GM18870 (cell line): Measurements from ENCODE around the gene CLEC2L.
"Not testable (repeated sequence)": the region's sequence is repeated elsewhere in the genome, so short reads cannot be mapped to it uniquely, and the experiment has no call there.

Source experiments
- ATAC-seq: cut with Tn5 transposase; IDR thresholded peaks from one replicate; pipeline ENCODE4 v1.9.1; 2021; ENCODE audit warnings: moderate library complexity; ENCODE audit not compliant: unreplicated experiment

The CLEC2L gene

DNA sequence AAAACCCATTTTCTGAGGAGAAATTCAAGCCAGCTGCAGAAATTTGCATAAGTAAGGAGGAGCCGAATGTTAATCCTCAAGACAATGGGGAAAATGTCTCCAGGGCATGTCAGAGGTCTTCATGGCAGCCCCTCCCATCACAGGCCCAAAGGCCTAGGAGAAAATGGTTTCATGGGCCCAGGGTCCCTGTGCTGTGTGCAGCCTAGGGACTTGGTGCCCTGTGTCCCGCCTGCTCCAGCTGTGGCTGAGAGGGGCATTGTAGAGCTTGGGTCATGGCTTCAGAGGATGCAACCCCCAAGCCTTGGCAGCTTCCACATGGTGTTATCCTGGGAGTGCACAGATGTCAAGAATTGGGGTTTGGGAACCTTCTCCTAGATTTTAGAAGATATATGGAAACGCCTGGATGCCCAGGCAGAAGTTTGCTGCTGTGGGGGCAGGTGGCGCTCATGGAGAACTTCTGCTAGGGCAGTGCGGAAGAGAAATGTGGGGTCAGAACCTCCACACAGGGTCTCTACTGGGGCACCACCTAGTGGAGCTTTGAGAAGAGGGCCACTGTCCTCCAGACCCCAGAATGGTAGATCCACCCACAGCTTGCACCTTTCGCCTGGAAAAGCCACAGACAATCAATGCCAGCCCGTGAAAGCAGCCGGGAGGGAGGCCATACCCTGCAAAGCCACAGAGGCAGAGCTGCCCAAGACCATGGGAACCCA lies 30.7 kb downstream of the CLEC2L start:
- not testable (repeated sequence) for ATAC-seq

DNA sequence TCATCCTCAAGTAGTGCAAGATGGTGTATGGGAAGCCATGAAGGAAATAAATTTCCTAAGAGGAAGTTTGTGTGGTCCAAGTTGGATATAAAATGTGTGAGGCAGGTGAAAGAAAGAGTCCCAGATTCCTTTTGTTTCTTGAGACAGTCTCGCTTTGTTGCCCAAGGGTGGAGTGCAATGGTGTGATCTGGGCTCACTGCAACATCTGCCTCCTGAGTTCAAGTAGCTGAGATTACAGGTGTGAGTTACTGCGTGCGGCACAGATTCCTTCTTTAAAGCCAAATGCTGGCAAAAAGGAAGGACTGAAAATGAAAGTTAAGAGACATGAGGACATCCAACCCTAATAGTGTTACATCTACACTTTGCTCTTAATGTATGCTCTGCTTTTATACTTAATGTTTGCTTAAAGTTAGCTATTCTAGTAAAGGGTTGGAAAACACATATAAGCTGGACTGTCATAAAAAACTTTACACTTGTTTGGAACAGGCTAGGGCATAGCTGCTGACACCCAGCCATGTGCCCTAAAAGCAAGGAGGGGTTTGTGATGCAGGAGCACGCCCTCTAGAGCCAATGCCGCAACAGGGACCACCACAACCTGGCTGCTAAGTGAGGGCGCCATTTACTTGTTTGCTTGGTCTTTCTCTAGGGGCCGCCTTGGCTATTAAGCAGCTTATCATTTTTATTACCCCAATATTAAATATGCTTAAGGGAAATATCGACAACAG lies 34.5 kb downstream of the CLEC2L start:
- no peak for ATAC-seq

DNA sequence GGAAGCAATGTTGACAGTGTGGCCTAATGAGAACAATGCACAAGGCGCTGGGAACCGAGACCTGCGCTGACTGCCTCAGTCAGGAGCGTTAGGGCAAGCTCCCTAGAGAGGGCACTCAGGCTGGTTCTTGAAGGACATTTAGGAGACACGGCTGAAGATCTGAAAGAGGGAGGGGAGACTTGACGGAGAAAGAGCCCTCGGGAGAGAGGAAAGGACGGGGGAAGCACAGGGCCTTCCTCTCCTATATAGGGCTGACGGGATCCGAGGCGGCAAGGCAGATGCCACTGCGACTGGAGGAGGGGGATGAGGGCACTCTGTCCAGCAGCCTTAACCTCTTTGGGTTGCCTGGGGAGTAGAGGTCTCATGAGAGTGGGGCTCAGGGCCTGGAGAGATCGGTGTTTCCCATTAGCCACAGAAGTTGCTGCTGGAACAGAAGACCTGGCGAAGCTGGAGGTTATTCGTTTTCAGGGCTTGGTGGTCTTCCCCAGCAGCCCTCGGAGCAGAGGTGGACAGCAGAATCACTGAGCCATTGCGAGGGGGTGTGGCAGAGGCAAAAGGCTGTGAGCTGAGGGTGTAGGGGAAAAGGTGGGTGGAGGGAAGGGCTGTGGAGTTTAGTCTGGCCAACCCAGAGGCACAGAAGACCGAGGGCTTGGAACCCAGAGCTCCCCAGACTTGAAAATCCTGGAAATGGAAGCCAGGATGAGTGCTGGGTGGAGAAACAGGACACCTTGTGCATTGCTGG lies 36.0 kb downstream of the CLEC2L start:
- no peak for ATAC-seq

DNA sequence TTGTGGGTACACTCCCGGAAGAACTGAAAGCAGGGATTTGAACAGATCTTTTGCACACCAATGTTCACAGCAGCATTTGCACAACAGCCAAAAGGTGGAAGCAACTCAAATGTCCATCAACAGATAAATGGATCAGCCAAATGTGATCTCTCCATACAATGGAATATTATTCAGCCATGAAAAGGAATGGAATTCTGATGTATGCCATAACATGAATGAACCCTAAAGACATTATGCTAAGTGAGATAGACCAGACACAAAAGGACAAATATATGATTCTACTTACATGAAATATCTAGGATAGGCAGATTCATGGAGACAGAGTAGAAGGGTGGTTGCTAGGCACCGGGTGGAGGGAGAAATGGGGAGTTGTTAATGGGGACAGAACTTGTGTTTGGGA lies 36.7 kb downstream of the CLEC2L start:
- no peak for ATAC-seq

DNA sequence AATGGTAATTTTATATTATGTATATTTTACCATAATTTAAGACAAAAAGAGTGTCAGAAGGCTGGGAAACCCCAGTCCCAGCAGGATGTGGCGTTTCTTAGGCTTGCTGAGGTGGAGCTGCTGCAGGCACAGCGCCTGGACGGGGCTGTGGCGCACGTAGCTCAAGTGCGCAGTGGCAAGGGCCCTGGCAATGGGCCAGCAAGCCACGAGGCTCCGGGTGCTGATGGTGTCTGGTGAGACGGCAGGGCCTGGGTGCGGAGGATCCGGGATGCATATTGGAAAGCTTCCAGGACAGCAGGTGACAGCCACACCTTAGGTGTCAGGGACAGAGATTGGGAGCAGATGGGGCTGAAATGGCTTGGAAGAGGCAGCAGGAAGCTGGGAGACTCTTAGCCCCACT lies 37.2 kb downstream of the CLEC2L start:
- no peak for ATAC-seq

DNA sequence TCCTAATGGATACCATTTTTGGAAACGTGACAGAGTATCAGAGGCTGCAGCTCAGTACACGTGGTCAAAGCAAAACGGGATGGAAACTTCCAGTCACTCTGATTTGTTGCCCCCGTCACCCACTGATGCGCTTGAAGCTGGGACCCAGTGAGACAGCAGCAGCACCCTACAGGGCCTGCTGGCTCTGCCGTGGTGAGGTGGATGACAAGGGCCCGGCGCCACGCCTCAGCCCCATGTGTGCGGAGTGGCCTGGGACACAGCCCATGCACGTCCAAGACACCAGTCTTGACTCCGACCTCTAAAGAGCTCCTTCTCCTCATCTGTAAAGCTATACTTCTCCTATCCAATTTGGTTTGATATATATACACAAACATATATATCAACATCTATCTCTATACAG lies 39.0 kb downstream of the CLEC2L start:
- no peak for ATAC-seq

DNA sequence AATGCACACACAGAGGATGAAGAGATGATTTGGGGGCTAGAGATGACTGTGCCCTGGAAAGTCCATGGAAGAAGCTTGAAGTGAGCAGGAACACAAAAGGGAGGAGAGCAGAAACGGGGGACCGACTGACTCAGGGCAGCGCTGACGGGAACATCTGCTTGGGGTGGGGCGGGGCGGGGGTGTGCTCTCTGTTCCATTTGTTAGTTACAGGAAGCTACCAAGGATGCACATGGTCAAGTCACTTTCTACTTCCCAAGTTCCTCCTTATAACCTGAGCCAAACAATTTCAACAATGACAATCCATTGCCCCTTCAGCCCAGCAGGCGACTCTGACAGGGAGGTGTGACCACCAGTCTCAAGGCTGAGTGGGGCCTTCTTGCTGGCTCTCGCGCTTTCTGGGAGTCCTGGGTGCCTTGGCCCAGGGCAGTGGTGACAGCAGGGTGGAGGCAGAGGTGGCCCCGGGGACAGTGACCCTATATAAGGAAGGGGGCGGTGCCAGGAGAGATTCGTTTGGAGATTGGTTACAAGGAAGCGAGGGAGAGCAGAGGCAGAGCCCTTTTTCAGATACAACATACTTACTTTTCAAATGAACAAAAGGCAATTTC lies 39.6 kb downstream of the CLEC2L start:
- ATAC-seq: no peak

DNA sequence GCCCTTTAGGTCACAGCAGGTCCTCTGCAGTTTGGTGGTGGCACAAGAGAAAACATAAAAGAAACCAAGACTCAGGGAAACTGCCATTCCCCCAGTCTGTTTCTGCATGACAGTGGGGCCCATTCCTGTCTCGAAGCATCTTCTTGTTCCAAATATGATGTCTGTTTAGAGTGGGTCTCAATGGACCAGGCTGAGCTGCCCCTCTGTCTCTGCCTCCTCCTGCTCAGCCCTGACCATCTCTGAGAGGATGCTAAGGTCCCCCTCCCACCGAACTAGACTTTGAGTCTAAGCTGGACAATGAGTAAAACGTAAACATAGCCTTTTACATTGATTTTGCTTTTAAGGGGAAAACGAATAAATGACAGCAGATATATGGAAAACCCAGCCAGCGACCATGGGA lies 40.4 kb downstream of the CLEC2L start:
- no peak for ATAC-seq

DNA sequence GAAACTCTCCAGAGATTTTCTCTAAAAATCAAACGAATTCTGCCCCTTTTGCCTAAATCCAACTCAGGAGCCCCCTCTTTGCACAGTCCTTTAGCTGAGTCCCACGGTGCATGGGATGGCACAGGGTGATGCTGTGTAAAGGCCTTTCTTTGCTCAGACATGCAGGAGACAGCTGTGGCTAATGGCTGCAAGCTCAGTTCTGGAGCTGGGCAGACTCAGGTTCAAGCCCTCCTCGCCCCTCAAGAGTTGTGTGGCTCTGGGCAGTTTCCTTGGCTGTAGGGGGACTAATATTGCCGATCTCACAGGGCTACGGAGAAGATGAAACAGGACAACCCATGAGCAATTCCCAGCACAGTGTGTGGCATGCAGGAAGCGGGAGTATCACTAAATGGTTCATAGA lies 42.6 kb downstream of the CLEC2L start:
- no peak for ATAC-seq

DNA sequence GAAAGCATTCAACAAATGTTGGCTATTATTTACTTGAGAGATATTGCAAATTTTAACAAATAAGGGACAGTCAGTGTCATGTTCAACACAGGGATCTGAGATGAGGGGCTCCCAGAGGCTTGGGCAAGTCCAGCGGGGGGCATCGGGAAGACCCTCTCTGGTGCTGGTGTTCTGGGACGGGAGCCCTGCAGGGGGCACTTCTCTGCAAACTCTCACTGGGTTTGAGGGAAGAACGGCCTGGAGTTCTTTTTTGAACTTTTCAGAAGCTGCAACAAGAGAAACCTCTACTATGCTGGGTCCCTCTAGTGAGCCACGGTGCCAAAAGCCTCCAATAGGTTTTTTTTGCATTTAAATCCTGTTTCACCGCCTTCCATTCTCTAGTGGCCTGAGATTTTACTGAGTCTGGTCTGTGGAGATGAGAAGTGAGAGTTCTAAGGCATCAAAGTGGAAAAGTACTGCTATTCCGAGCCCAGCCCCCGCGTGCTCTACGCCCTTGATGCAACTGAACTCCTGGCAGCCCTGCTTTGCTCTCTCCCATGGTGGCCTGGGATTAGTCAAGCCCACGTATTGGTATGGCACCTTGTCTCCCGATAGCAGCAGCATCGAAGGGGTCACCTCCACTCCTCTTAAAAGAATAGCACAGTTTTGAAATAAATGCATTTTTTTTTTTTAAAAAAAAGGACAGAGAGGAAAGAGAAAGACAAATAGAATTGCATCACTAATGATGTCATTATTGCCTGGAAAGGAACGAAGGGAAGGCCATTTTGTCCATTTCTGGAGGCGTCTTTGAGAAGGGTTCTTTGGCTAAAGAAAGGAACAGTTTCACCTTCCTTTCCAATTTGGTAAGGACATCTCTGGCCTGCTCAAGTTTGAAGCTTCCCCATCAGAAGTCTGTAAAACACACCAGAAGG lies 43.5 kb downstream of the CLEC2L start:
- no peak for ATAC-seq

DNA sequence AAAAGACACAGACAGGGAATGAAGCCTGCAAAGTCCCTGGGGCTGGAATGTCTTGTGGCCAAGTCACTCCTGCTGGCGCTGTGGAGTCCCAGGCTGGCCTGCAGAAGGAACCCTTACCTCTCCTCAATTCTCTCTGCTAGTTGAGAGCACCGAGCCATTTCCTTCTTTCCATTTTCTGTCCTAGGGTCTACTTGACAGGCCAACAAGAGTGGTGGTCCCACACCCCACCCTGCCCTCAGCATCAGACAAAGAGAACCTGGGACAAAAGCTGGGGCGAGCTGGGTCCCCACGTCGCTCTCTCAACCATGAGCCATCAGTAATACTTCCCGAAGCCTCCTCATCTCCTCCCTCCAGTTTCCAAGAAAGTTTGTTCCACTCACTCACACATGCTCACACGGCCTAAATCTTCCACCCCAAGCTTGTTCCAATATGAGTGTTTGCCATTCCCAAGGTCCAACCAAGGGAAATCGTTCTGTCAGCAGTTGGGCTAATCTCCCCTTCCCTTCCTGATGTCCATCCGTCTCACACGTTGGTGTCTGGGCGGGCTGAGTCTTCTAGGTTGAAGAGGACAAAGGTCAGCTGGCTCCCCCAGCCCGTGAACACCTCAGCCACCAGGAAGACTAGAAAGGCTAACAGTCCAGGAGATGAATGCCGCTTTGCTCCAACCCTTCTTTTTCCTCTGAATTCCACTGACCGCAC lies 44.3 kb downstream of the CLEC2L start:
- no peak for ATAC-seq

DNA sequence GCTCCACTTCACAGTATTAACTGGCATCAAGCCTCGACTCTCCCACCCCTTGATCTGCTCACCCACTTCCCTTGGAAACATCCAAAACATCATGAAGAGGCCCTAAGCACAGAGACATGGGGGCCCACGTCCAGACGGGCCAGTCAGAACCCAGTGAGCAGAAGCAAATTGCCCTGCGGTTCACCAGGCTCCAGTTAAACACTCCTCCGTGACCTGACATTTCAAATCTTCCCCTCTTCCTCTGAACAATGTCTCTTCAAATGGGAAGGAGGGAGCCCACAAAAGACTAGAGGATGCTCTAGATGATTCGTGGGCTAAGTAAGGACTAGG lies 44.8 kb downstream of the CLEC2L start:
- ATAC-seq: no peak

DNA sequence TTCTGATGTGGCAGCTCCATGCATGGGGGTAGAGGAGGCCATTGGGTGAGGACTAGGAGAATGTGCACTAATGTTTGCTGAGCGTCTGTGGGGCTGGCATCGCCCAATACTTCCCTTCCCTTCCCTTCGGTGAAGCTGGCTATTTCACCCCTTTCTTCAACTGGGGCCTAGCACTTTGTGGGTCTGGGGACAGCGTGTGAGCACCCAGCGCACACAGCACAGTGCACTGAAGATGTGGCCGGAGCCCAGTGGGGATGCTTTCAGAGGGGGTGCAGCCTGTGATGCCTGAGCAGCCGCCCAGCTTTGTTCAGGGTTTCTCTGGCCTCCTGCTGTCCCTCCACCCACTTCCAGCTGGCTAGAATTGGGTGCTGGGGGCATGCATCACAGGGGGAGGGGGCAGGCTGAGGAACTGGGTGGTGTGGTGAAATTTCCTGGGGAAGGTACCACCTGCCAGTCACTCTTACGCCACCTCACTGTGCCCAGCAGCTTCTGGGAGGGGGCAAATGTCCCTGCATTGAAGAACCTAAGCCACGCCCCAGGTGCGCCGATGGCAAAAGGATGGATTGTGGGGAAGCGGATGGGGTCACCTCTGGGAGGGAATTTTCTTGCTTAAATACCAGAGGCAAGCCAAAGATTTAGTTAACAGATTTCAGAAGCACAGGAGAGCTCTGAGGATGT lies 45.5 kb downstream of the CLEC2L start:
- ATAC-seq: no peak

DNA sequence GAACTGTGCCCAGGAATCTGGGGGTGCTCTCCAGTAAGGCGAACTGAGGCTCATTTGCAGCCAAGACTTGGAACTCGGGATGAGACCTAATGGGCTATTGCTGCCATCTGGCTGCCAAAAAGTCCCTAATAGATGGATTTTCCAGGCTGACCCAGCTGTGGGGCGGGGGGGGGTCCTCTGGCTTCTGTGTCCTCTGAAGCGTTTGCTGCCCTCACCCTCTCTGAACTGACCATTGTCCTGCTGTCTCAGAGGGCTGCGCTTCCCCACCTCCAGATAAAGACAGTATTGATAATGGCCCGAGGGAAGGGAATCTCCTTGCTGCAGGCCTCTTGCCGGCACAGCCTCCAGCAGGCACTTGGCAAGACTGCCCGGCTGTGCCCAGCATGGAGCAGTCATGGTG lies 46.6 kb downstream of the CLEC2L start:
- ATAC-seq: no peak

DNA sequence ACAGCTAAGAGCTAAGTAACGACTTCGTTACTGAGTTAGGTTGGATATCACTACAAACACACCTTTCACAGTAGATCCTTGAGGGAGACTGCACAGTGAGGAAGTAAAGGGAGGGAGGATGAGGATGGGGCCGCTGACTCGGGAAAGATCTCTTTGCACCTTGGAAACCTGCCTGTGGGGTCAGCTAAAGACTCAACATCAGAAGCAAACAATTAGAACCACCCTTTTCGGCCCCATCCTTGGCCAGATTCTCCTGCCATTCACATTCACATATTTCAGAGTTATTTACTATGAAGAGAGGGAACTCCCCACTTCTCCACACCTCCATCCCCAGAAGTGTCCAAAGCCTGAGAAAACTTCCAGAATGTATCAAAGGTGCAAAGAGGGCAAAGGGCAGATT lies 47.1 kb downstream of the CLEC2L start:
- no peak for ATAC-seq

DNA sequence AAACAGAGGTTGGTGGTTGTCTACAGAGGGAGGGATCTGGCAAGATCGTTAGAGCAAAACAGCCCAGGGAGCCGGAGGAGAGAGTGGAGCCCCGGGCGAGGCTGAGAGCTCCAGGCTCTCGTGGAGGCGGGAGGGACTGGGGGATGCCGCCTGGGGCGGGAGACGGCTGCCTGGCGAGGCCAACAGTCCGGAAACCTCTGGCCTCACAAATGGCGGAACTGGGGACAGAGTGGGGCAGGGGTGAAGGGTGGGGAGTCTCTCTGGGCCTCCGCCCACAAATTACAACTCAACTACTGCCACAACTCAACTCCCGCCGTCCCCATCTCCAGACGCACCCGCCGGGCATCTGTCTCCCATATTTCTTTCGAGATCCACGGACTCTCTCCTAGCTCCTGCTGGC lies 47.7 kb downstream of the CLEC2L start:
- no peak for ATAC-seq

DNA sequence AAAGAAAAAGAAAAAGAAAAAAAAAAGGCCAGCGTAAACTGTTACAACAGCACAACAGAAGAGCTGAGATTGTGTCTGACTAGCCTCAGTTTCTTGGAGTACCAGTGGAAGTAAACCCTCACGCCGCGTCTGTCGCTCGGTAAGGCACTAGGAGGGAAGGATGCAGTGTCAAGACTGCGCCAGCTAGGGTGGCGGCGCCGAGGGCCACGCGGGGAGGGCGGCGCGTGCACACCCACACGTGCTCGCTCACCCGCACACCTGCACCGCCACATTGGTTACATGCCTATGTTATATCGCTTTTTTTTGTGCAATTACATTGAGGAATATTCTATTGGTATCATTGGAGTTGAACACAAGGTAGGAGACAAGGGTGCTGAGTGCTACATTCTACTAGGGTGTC lies 48.2 kb downstream of the CLEC2L start:
- ATAC-seq: no peak

DNA sequence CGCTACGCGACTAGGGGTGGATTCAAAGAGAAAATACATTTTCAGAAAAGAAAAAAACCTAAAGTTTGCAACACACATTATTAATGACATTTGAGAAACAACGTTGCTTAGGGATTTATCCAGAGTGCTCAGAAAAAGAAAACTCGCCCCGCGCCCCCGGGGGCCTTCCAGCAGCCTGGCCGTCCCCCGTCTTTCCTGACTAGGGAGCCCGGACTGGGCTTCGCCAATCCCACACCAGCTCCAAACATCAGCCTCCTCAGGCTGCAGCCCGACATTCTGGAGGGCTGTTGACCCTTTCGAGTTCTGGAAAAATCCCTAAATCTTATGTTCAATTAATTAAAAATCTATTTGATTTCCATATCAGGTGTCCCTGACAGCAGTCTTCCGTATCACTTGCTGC lies 48.6 kb downstream of the CLEC2L start:
- no peak for ATAC-seq

DNA sequence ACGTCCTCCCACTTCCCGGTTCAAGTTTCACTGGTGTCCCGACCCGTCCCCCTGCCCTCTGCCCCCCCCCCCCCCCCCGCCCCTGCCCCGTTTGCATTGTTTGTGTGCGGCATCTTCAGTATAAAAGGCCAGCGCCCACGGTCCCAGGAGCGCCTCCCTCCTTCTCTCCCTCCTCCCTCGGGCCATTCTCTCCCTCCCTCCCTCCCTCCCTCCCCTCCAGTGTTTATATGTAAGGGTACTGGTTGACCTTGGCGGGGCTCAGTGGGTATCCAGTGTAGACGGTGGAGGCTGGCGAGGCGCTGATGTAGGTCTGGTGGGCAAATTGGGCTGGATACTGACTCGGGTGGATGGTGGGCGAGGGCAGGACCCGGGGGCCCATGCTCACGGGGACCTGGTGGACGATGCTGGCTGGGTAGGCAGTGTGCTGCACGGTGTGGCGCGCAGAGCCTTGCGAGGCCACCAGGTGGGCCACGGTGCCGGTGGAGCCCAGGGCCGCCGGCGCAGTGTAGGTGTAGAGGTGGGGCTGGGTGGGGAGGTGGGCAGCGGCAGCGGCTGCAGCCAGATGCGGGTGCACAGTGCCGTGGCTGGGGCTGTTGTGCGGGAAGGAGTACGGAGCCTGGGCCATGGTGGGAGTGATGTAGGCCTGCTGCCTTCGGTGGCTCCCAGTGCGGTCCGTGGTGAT lies 49.4 kb downstream of the CLEC2L start:
- no peak for ATAC-seq
